ENCODE measurements around the gene TMEM179.
"Not testable (repeated sequence)": the region's sequence is repeated elsewhere in the genome, so short reads cannot be mapped to it uniquely, and the experiment has no call there.

TMEM179 gene

DNA sequence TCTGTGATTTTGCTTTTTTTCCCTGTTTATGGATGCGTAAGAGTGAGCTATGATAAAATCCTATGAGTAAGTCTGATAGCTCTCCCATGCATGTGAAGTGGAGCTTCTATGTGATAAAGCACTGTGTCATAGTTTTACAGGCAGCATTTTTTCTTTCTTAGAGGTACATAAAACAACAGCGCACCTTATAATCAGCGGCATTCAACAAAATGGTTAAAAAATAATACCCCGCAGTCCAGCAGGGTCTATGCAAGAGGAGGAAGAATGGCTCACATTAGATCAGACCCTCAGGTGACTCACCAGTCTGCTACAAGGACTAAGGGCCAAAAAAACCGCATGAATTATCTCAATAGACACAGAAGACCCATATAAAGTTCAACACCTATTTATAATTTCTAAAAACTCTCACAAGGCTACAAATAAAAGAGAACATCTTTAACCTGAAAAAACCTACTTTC, 33.0 kb upstream of the TMEM179 start:
- TF ChIP-seq, protein P1, sequence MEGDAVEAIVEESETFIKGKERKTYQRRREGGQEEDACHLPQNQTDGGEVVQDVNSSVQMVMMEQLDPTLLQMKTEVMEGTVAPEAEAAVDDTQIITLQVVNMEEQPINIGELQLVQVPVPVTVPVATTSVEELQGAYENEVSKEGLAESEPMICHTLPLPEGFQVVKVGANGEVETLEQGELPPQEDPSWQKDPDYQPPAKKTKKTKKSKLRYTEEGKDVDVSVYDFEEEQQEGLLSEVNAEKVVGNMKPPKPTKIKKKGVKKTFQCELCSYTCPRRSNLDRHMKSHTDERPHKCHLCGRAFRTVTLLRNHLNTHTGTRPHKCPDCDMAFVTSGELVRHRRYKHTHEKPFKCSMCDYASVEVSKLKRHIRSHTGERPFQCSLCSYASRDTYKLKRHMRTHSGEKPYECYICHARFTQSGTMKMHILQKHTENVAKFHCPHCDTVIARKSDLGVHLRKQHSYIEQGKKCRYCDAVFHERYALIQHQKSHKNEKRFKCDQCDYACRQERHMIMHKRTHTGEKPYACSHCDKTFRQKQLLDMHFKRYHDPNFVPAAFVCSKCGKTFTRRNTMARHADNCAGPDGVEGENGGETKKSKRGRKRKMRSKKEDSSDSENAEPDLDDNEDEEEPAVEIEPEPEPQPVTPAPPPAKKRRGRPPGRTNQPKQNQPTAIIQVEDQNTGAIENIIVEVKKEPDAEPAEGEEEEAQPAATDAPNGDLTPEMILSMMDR (IDR thresholded peaks at IDR 0.05; ENCODE audit: low read depth, low read length, missing control alignments): no peak
- DNase-seq (ENCODE audit: low read depth): no peak
- no peak overlapping the region for H3K4me3 ChIP-seq (ENCODE audit: low read depth, low read length)

GRCh38 chr14:104636846-104637545, 32.4 kb upstream of the TMEM179 start:
- not testable (repeated sequence) for DNase-seq (ENCODE audit: low read depth); H3K4me3 ChIP-seq (ENCODE audit: low read depth, low read length)

DNA sequence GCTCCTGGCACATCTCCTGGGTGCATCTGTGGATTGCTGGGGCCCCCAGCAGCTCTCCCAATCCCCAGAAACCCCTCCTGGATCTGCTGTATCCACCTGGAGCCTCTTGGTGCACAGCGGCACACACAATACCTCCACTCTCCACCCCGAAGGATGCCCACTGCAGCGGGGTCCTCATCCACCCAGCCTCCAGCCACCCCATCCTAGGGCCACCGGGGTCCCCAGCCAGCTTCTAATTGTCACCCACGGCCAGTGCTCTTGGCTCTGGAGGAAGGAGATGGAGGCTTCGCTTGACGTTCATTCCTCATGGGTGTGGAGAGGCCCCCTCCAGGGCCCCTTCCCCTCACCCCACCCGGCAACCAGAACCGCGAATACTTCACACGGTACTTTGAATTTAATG, 31.6 kb upstream of the TMEM179 start:
- no peak for DNase-seq (ENCODE audit: low read depth)
- TF ChIP-seq, protein P1 (IDR thresholded peaks at IDR 0.05; ENCODE audit: low read depth, low read length, missing control alignments): no peak
- H3K4me3 ChIP-seq (ENCODE audit: low read depth, low read length): no peak overlapping the region

- TF ChIP-seq, protein P1 (IDR thresholded peaks at IDR 0.05; ENCODE audit: low read depth, low read length, missing control alignments): no peak
- no peak overlapping the region for H3K4me3 ChIP-seq (ENCODE audit: low read depth, low read length)
- no peak for DNase-seq (ENCODE audit: low read depth)
Observed at GRCh38 chr14:104635717-104636116, 31.1 kb upstream of the TMEM179 start.

GRCh38 chr14:104634886-104635570, 30.5 kb upstream of the TMEM179 start:
- TF ChIP-seq, protein P1 (IDR thresholded peaks at IDR 0.05; ENCODE audit: low read depth, low read length, missing control alignments): no peak
- no peak overlapping the region for H3K4me3 ChIP-seq (ENCODE audit: low read depth, low read length)
- DNase-seq (ENCODE audit: low read depth): no peak

- DNase-seq (ENCODE audit: low read depth): no peak
- TF ChIP-seq, protein P1 (IDR thresholded peaks at IDR 0.05; ENCODE audit: low read depth, low read length, missing control alignments): no peak
- no peak overlapping the region for H3K4me3 ChIP-seq (ENCODE audit: low read depth, low read length)
Observed at GRCh38 chr14:104634138-104634760, 29.7 kb upstream of the TMEM179 start.

Data from GM12864 (cell line).